Liver (tissue), 3 donors: ENCODE measurements around the gene EPS8.

ENCODE experiments used
- GABPA ChIP-seq, 2 donors: IDR thresholded peaks in 1 of 2; conservative IDR thresholded peaks in 1 of 2; 2 replicates each; pipeline ENCODE4 v1.6.1; 2016; ENCODE audit warnings: antibody characterized with exemption in 2 of 2, mild to moderate bottlenecking in 1 of 2, moderate library complexity in 1 of 2
- JUND ChIP-seq, 2 donors: IDR thresholded peaks; 2 replicates each; pipeline ENCODE4 v1.6.1; 2016; ENCODE audit warnings: antibody characterized with exemption in 2 of 2
- RAD21 ChIP-seq, 2 donors: IDR thresholded peaks; 2 replicates each; pipeline ENCODE4 v1.6.1; 2016; ENCODE audit warnings: antibody characterized with exemption in 2 of 2, mild to moderate bottlenecking in 2 of 2
- TF ChIP-seq, protein P1 (sequence below): IDR thresholded peaks from 2 replicates; pipeline ENCODE4 v1.6.1; 2016; ENCODE audit warnings: antibody characterized with exemption
- TF ChIP-seq, protein P2 (sequence below): fragments of 150-350 bp; IDR thresholded peaks from 2 replicates; pipeline ENCODE4 v1.5.1; 2017; ENCODE audit warnings: improper control_type of control experiment, low read depth, low read length; ENCODE audit not compliant: missing input control
- TF ChIP-seq, protein P3 (sequence below): IDR thresholded peaks from 2 replicates; pipeline ENCODE4 v1.6.1; 2016; ENCODE audit warnings: antibody characterized with exemption
- donor health status: healthy.
- donor health status: healthy.

DNA sequence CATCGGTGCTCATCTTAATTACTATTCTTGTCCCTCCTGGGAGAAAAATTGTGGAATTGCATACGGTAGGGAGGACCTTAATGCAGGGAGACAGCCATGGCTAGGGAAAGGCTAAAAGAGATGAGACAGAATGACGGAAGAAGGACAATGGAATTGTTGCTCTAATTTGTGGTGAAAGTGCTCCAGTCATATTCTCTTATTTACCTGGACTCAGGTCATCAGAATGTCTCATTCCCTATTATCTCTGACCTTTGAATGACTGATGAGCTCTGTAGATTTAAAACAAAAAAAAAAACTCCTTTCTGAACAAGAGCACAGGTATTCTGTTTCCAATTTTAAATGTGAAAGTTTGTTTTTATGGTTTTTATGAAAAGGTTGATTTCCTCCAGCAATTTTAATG is 8.6 kb upstream of the EPS8 start:
- TF ChIP-seq, protein P1, sequence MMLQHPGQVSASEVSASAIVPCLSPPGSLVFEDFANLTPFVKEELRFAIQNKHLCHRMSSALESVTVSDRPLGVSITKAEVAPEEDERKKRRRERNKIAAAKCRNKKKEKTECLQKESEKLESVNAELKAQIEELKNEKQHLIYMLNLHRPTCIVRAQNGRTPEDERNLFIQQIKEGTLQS, result no peak
- TF ChIP-seq, protein P2, sequence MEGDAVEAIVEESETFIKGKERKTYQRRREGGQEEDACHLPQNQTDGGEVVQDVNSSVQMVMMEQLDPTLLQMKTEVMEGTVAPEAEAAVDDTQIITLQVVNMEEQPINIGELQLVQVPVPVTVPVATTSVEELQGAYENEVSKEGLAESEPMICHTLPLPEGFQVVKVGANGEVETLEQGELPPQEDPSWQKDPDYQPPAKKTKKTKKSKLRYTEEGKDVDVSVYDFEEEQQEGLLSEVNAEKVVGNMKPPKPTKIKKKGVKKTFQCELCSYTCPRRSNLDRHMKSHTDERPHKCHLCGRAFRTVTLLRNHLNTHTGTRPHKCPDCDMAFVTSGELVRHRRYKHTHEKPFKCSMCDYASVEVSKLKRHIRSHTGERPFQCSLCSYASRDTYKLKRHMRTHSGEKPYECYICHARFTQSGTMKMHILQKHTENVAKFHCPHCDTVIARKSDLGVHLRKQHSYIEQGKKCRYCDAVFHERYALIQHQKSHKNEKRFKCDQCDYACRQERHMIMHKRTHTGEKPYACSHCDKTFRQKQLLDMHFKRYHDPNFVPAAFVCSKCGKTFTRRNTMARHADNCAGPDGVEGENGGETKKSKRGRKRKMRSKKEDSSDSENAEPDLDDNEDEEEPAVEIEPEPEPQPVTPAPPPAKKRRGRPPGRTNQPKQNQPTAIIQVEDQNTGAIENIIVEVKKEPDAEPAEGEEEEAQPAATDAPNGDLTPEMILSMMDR, result no peak
- TF ChIP-seq JUND (IDR thresholded peaks at IDR 0.05) (no peak), RAD21 (IDR thresholded peaks at IDR 0.05) (no peak), GABPA (IDR thresholded peaks at IDR 0.05 in 1 of 2, conservative IDR thresholded peaks at IDR 0.05 in 1 of 2) (no peak)
- TF ChIP-seq, protein P3, sequence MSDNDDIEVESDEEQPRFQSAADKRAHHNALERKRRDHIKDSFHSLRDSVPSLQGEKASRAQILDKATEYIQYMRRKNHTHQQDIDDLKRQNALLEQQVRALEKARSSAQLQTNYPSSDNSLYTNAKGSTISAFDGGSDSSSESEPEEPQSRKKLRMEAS, result no peak
